Measurements from ENCODE around the gene NELL1. TPM values are rescaled to one million over a fixed set of nuclear protein-coding genes. Genes with fewer than 3 reads are reported as not detected.
A peak's percentile ranks its signal among the peaks of the same experiment; 100 is the strongest.

Gene NELL1
- total RNA-seq, 1 experiment from 2014 or later = not detected

DNA sequence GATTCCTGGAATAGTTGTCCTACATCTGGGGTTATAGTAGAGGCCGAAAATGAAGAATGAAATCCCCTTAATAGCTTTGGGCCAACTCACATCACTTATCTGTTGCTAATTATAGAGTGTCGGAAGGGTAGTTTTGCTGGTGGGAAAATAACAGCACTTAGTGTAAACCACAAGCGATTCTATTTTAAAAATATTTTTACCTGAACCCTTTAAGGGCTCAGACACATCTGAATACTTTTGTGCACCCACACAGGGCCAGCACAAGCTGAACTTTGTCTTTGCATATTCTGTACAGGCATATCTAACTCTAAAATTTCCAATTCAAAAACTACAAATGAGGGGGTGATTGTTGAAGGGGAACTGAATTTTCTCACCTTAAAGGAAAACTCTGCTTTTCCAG lies 42.4 kb upstream of the NELL1 start:
- Histone ChIP-seq H3K9ac (ENCODE audit: low read length) (no peak overlapping the region), H3K9me2 (replicated peaks; ENCODE audit: low read length) (no peaks in the 10 kb centered on the region), H3K4me1 (ENCODE audit: insufficient read depth, low read length) (no peaks in the 10 kb centered on the region), H3K9me3 (ENCODE audit: low read length) (no peaks in the 10 kb centered on the region), H3K36me3 (ENCODE audit: low read depth, low read length) (no peaks in the 10 kb centered on the region), H3K27me3 (ENCODE audit: low read length) (peaks cover 16% of the 10 kb centered on the region), H3K4me2 (ENCODE audit: low read length) (no peak overlapping the region), H3K27ac (ENCODE audit: low read length) (no peak overlapping the region), H3K4me3 (ENCODE audit: low read length) (no peak overlapping the region), H2AFZ (ENCODE audit: low read length) (no peak overlapping the region), H3K79me2 (ENCODE audit: low read length) (no peaks in the 10 kb centered on the region), H3F3A (ENCODE audit: low read length, unreplicated experiment) (no peaks in the 10 kb centered on the region), H4K20me1 (ENCODE audit: low read length) (no peaks in the 10 kb centered on the region)
- DNase-seq (no peak), ATAC-seq (no peak)
- ChIA-PET POLR2A (ENCODE audit: unreplicated experiment) (no interaction called here), CTCF (no interaction called here)
- intact Hi-C loops (cut with micrococcal nuclease) = no loop called here
- no peak for TF ChIP-seq EZH2phosphoT487 (IDR thresholded peaks at IDR 0.05; ENCODE audit: borderline replicate concordance, low read length)
- TF ChIP-seq EZH2 (IDR thresholded peaks at IDR 0.05; ENCODE audit: low read length, unreplicated experiment) = no peak
- no peak for TF ChIP-seq CTCF (conservative IDR thresholded peaks at IDR 0.05; ENCODE audit: low read depth, low read length)
- BruUV-seq (replicated peaks) = no TSS peak

DNA sequence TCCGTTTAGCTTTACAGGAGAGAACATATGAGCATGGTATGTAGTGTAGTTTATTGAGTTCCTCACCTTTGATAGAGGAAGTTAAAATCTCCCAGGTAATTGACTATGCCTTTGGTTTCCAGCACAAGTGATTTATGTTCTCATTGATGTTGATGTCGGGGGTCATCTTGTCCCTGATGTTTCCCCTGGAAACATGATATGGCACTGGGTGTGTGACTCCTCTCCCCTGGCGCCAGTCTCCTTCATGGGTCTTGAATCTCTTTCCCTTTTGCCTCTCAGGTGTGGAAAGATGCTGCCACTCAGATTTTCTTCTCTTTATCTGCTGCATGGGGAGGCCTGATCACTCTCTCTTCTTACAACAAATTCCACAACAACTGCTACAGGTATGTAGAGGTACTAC lies 41.7 kb upstream of the NELL1 start:
- no peaks in the 10 kb centered on the region for H3F3A ChIP-seq (ENCODE audit: low read length, unreplicated experiment)
- intact Hi-C loops (cut with micrococcal nuclease) = no loop called here
- no TSS peak for BruUV-seq (replicated peaks)
- H3K9me3 ChIP-seq (ENCODE audit: low read length) = no peaks in the 10 kb centered on the region
- H3K9ac ChIP-seq (ENCODE audit: low read length) = no peak overlapping the region
- no peak overlapping the region for H3K27ac ChIP-seq (ENCODE audit: low read length)
- H3K27me3 ChIP-seq (ENCODE audit: low read length) = peaks cover 16% of the 10 kb centered on the region
- H3K36me3 ChIP-seq (ENCODE audit: low read depth, low read length) = no peaks in the 10 kb centered on the region
- ATAC-seq = no peak
- no peak for DNase-seq
- no peak overlapping the region for H2AFZ ChIP-seq (ENCODE audit: low read length)
- ChIA-PET POLR2A (ENCODE audit: unreplicated experiment) (no interaction called here), CTCF (no interaction called here)
- TF ChIP-seq EZH2phosphoT487 (IDR thresholded peaks at IDR 0.05; ENCODE audit: borderline replicate concordance, low read length) = no peak
- no peak for TF ChIP-seq CTCF (conservative IDR thresholded peaks at IDR 0.05; ENCODE audit: low read depth, low read length)
- TF ChIP-seq EZH2 (IDR thresholded peaks at IDR 0.05; ENCODE audit: low read length, unreplicated experiment) = no peak
- no peak overlapping the region for H3K4me3 ChIP-seq (ENCODE audit: low read length)
- H4K20me1 ChIP-seq (ENCODE audit: low read length) = no peaks in the 10 kb centered on the region
- H3K4me2 ChIP-seq (ENCODE audit: low read length) = no peak overlapping the region
- no peaks in the 10 kb centered on the region for H3K4me1 ChIP-seq (ENCODE audit: insufficient read depth, low read length)
- no peaks in the 10 kb centered on the region for H3K79me2 ChIP-seq (ENCODE audit: low read length)
- no peaks in the 10 kb centered on the region for H3K9me2 ChIP-seq (replicated peaks; ENCODE audit: low read length)

GRCh38 chr11:20631519-20632168 lies 37.7 kb upstream of the NELL1 start:
- ATAC-seq = peak; percentile 51; the same call in 1 of the 2 replicates

More at GRCh38 chr11:20631519-20632168, 37.7 kb upstream of the NELL1 start:
- no peak for TF ChIP-seq CTCF (conservative IDR thresholded peaks at IDR 0.05; ENCODE audit: low read depth, low read length)
- TF ChIP-seq EZH2 (IDR thresholded peaks at IDR 0.05; ENCODE audit: low read length, unreplicated experiment) = no peak
- TF ChIP-seq EZH2phosphoT487 (IDR thresholded peaks at IDR 0.05; ENCODE audit: borderline replicate concordance, low read length) = no peak
- no TSS peak for BruUV-seq (replicated peaks)
- POLR2A ChIA-PET (ENCODE audit: unreplicated experiment) = no interaction called here
- Histone ChIP-seq H3K27me3 (ENCODE audit: low read length) (peaks cover 8% of the 10 kb centered on the region), H3K4me3 (ENCODE audit: low read length) (no peak overlapping the region), H4K20me1 (ENCODE audit: low read length) (no peaks in the 10 kb centered on the region), H3K9ac (ENCODE audit: low read length) (no peak overlapping the region), H3K9me2 (replicated peaks; ENCODE audit: low read length) (no peaks in the 10 kb centered on the region), H3K4me1 (ENCODE audit: insufficient read depth, low read length) (no peaks in the 10 kb centered on the region), H3F3A (ENCODE audit: low read length, unreplicated experiment) (no peaks in the 10 kb centered on the region), H3K79me2 (ENCODE audit: low read length) (no peaks in the 10 kb centered on the region), H3K36me3 (ENCODE audit: low read depth, low read length) (no peaks in the 10 kb centered on the region), H3K27ac (ENCODE audit: low read length) (no peak overlapping the region), H3K9me3 (ENCODE audit: low read length) (no peaks in the 10 kb centered on the region), H3K4me2 (ENCODE audit: low read length) (no peak overlapping the region), H2AFZ (ENCODE audit: low read length) (no peak overlapping the region)
- CTCF ChIA-PET = no interaction called here
- intact Hi-C loops (cut with micrococcal nuclease) = no loop called here
- peak; percentile 23 for DNase-seq
